Trophoblast cell (in vitro differentiated cells and primary cell): ENCODE results near the gene HDAC8.

ENCODE experiments used
- DNase-seq, 2 donors: peaks; one replicate each; pipeline ENCODE4 v3.0.0-alpha.2; 2016
- H2AFZ ChIP-seq: 2 replicates; pipeline ENCODE4 v1.6.1; 2013; ENCODE audit warnings: low read length, moderate library complexity, mild to moderate bottlenecking; ENCODE audit not compliant: insufficient read depth, poor library complexity
- H2AK5ac ChIP-seq: 2 replicates; pipeline ENCODE4 v1.6.1; 2013; ENCODE audit warnings: mild to moderate bottlenecking, low read length
- H2BK120ac ChIP-seq: 2 replicates; pipeline ENCODE4 v1.6.1; 2013; ENCODE audit warnings: low read length, mild to moderate bottlenecking, moderate library complexity; ENCODE audit not compliant: insufficient read depth, poor library complexity
- H2BK12ac ChIP-seq: 2 replicates; pipeline ENCODE4 v1.6.1; 2013; ENCODE audit warnings: mild to moderate bottlenecking, low read length, moderate library complexity
- H2BK5ac ChIP-seq: 2 replicates; pipeline ENCODE4 v1.6.1; 2013; ENCODE audit warnings: low read length, low read depth, moderate library complexity, mild to moderate bottlenecking; ENCODE audit not compliant: poor library complexity
- H3K14ac ChIP-seq: 2 replicates; pipeline ENCODE4 v1.6.1; 2013; ENCODE audit warnings: mild to moderate bottlenecking, low read length
- H3K18ac ChIP-seq: 2 replicates; pipeline ENCODE4 v1.6.1; 2013; ENCODE audit warnings: mild to moderate bottlenecking, low read length
- H3K23ac ChIP-seq: 2 replicates; pipeline ENCODE4 v1.6.1; 2013; ENCODE audit warnings: low read length
- H3K27ac ChIP-seq: 2 replicates; pipeline ENCODE4 v1.5.1; 2013; ENCODE audit warnings: low read depth, mild to moderate bottlenecking, inconsistent platforms, low read length, moderate library complexity
- H3K27me3 ChIP-seq: 2 replicates; pipeline ENCODE4 v1.6.1; 2013; ENCODE audit warnings: inconsistent platforms, mild to moderate bottlenecking, low read length, moderate library complexity; ENCODE audit not compliant: insufficient read depth
- H3K36me3 ChIP-seq, 2 experiments: 1 replicate in 1 of 2; 2 replicates in 1 of 2; pipeline ENCODE4 v1.6.1; 2013; ENCODE audit warnings: low read length in 2 of 2, mild to moderate bottlenecking in 2 of 2, moderate library complexity in 1 of 2; ENCODE audit not compliant: insufficient read depth in 2 of 2, control insufficient read depth in 1 of 2
- H3K4ac ChIP-seq: 2 replicates; pipeline ENCODE4 v1.6.1; 2013; ENCODE audit warnings: low read depth, mild to moderate bottlenecking, low read length, moderate library complexity
- H3K4me1 ChIP-seq, 2 experiments: 1 replicate in 1 of 2; 2 replicates in 1 of 2; pipeline ENCODE4 v1.6.1; 2013; ENCODE audit warnings: low read length in 2 of 2, mild to moderate bottlenecking in 2 of 2, moderate library complexity in 1 of 2; ENCODE audit not compliant: insufficient read depth in 2 of 2, control insufficient read depth in 1 of 2
- H3K4me2 ChIP-seq: 2 replicates; pipeline ENCODE4 v1.6.1; 2013; ENCODE audit warnings: inconsistent platforms, mild to moderate bottlenecking, low read length, moderate library complexity
- H3K4me3 ChIP-seq: 2 replicates; pipeline ENCODE4 v1.5.1; 2013; ENCODE audit warnings: mild to moderate bottlenecking, low read depth, low read length, inconsistent platforms
- H3K79me1 ChIP-seq: one replicate; pipeline ENCODE4 v1.6.1; 2013; ENCODE audit warnings: low read length
- H3K79me2 ChIP-seq: 2 replicates; pipeline ENCODE4 v1.6.1; 2013; ENCODE audit warnings: low read length, mild to moderate bottlenecking; ENCODE audit not compliant: control insufficient read depth, insufficient read depth, poor library complexity
- H3K9ac ChIP-seq: 2 replicates; pipeline ENCODE4 v1.6.1; 2013; ENCODE audit warnings: mild to moderate bottlenecking, low read length
- H3K9me3 ChIP-seq: 2 replicates; pipeline ENCODE4 v1.6.1; 2013; ENCODE audit warnings: low read depth, mild to moderate bottlenecking, control low read depth, inconsistent platforms, low read length; ENCODE audit not compliant: insufficient read depth
- H4K12ac ChIP-seq: 2 replicates; pipeline ENCODE4 v1.6.1; 2013; ENCODE audit warnings: low read depth, mild to moderate bottlenecking, low read length, moderate library complexity
- H4K8ac ChIP-seq: 2 replicates; pipeline ENCODE4 v1.6.1; 2013; ENCODE audit warnings: low read depth, mild to moderate bottlenecking, low read length, moderate library complexity
- H4K91ac ChIP-seq: one replicate; pipeline ENCODE4 v1.6.1; 2013; ENCODE audit warnings: low read depth, mild to moderate bottlenecking, low read length, moderate library complexity
- WGBS: extraction: QIAGEN DNeasy Blood & Tissue Kit; methylation state at CpG from one replicate; pipeline ENCODE4 v1.1.7; 2013; ENCODE audit warnings: missing lambda C conversion rate; ENCODE audit not compliant: insufficient read length, insufficient coverage; ENCODE audit errors: extremely low coverage; 5-methylcytosine and 5-hydroxymethylcytosine counted together

The HDAC8 gene

DNA sequence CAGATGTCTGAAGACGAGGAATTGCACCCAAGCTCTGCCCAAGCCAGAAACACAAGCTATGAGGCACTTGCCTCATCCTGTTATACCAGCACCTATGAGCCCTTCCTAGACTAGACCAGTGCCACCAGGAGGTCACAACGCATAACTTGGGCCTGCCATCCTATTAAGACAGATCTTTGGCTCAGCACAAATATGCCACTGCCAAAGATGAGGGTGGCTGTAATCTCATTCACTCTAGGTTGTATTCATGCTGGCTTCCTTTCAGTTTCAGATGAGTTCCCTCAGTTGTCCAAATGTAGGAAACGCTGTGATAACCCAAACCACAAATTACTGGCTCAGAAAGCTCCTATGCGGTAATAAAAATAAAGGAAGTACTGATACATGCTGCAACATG is 190.4 kb downstream of the HDAC8 start:
- Histone ChIP-seq H3K9ac (no peak overlapping the region), H3K79me1 (no peaks in the 10 kb centered on the region)
- no CpG with 5 or more reads among the region's 4 CpGs for WGBS

DNA sequence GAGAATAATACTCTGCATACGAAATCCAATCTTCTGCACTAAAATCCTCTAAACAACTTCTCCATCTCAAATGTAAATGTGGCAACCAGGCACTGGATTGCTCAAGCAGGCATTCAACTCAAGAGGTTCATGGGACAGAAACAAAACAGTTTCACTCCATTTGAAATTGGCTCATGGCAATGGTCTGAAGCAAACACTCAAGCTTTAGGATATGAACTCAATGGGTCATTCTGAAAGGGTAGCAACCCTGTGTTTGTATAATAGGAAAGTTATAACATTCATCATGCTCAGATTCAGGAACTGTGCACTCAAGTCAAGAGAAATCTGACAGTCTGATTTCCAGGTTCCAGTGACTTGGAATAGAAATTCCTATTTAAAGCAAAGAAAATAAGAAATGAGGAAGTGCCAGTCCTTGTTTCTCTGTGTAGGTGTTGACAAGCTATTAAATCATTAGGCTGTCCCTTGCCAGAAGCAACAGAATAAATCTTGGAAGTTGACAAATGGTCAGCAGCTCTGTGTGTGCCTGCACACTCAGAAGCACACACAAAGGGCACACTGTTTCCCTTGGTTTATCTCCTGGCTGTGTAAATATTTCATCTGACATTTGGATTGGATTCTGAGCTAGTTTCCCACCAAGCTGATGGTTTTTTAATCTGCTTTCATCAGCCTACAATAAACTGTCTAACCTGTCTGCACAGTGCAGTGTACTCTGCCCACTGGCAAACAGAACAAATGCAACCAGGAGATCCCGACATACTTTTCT is 191.0 kb downstream of the HDAC8 start:
- no peak overlapping the region for H4K12ac ChIP-seq
- H2BK120ac ChIP-seq: no peak overlapping the region
- H3K79me2 ChIP-seq: no peaks in the 10 kb centered on the region
- H3K18ac ChIP-seq: no peak overlapping the region
- H3K36me3 ChIP-seq: no peaks in the 10 kb centered on the region
- H2BK5ac ChIP-seq: no peak overlapping the region
- WGBS: no CpG with 5 or more reads among the region's 2 CpGs
- no peak for DNase-seq
- no peaks in the 10 kb centered on the region for H3K9me3 ChIP-seq
- H3K23ac ChIP-seq: no peak overlapping the region
- H3K4me2 ChIP-seq: no peak overlapping the region
- no peaks in the 10 kb centered on the region for H3K4me1 ChIP-seq
- no peak overlapping the region for H3K4me3 ChIP-seq
- no peak overlapping the region for H3K9ac ChIP-seq
- no peaks in the 10 kb centered on the region for H3K27me3 ChIP-seq
- no peaks in the 10 kb centered on the region for H3K79me1 ChIP-seq
- no peak overlapping the region for H2BK12ac ChIP-seq
- no peak overlapping the region for H2AFZ ChIP-seq
- no peak overlapping the region for H3K14ac ChIP-seq
- H4K91ac ChIP-seq: no peak overlapping the region
- no peak overlapping the region for H4K8ac ChIP-seq
- H3K27ac ChIP-seq: no peak overlapping the region
- H3K4ac ChIP-seq: no peak overlapping the region
- H2AK5ac ChIP-seq: no peak overlapping the region

More for the DNA sequence above, 190.4 kb downstream of the HDAC8 start:
- Histone ChIP-seq H3K36me3 (no peaks in the 10 kb centered on the region), H3K27me3 (no peaks in the 10 kb centered on the region), H2AFZ (no peak overlapping the region), H3K4me2 (no peak overlapping the region), H4K12ac (no peak overlapping the region), H3K4me3 (no peak overlapping the region), H3K18ac (no peak overlapping the region), H3K4ac (no peak overlapping the region), H2BK120ac (no peak overlapping the region), H3K27ac (no peak overlapping the region), H2BK12ac (no peak overlapping the region), H3K4me1 (no peaks in the 10 kb centered on the region), H3K23ac (no peak overlapping the region), H4K8ac (no peak overlapping the region), H3K14ac (no peak overlapping the region), H4K91ac (no peak overlapping the region), H2AK5ac (no peak overlapping the region), H3K79me2 (no peaks in the 10 kb centered on the region), H2BK5ac (no peak overlapping the region), H3K9me3 (no peaks in the 10 kb centered on the region)
- no peak for DNase-seq

DNA sequence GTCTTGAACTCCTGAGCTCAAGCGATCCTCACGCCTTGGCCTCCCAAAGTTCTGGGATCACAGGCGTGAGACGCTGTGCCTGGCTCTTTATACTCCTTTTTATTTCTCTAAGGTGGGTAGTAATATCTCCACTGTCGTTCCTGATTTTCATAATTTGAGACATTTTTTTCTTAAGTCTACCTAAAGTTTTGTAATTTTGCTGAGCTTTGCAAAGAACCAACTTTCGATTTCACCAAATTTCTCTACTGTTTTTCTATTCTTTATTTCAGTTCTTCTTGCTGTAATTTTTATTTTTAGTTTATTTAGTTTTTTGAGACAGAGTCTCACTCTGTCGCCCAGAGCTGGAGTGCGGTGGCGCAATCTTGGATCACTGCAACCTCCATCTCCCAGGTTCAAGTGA is 196.5 kb downstream of the HDAC8 start:
- Histone ChIP-seq H3K27me3 (no peaks in the 10 kb centered on the region), H2AFZ (no peak overlapping the region), H3K4me1 (no peaks in the 10 kb centered on the region), H2AK5ac (no peak overlapping the region), H3K27ac (no peak overlapping the region), H3K4ac (no peak overlapping the region), H3K79me1 (no peaks in the 10 kb centered on the region), H3K4me3 (no peak overlapping the region), H2BK120ac (no peak overlapping the region), H4K8ac (no peak overlapping the region), H2BK5ac (no peak overlapping the region), H3K9me3 (no peaks in the 10 kb centered on the region), H3K18ac (no peak overlapping the region), H3K23ac (no peak overlapping the region), H3K14ac (no peak overlapping the region), H3K79me2 (no peaks in the 10 kb centered on the region), H2BK12ac (no peak overlapping the region), H3K36me3 (no peaks in the 10 kb centered on the region), H4K12ac (no peak overlapping the region), H3K9ac (no peak overlapping the region), H3K4me2 (no peak overlapping the region), H4K91ac (no peak overlapping the region)
- DNase-seq: no peak
- no CpG with 5 or more reads among the region's 9 CpGs for WGBS

DNA sequence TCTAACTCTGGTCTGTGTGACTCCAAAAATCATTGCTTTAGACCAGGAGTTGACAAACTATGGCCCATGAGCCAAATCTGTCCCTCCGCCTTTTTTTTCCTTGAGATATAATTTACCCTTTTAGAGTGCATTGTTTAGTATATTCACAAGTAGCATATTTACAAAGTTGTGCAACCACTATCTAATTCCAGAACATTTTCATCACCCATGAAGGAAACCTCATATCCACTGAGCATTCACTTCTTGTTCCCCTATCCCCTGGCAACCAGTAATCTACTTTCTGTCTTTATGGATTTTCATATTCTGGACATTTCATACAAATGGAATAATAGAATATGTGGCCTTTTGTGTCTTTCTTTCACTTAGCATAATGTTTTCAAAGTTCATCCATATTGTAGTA is 199.5 kb downstream of the HDAC8 start:
- no peak overlapping the region for H3K9ac ChIP-seq
- no peak overlapping the region for H3K4me2 ChIP-seq
- H2BK120ac ChIP-seq: no peak overlapping the region
- no peaks in the 10 kb centered on the region for H3K27me3 ChIP-seq
- H3K4me3 ChIP-seq: no peak overlapping the region
- no peak overlapping the region for H2AK5ac ChIP-seq
- no peak overlapping the region for H3K27ac ChIP-seq
- no peaks in the 10 kb centered on the region for H3K79me2 ChIP-seq
- H4K12ac ChIP-seq: no peak overlapping the region
- H3K4me1 ChIP-seq: no peaks in the 10 kb centered on the region
- H3K36me3 ChIP-seq: no peaks in the 10 kb centered on the region
- no peak overlapping the region for H2BK5ac ChIP-seq
- no peak overlapping the region for H4K91ac ChIP-seq
- no peak for DNase-seq
- no peaks in the 10 kb centered on the region for H3K9me3 ChIP-seq
- no peaks in the 10 kb centered on the region for H3K79me1 ChIP-seq
- no peak overlapping the region for H3K23ac ChIP-seq
- H2AFZ ChIP-seq: no peak overlapping the region
- WGBS: no CpG with 5 or more reads among the region's 1 CpG
- no peak overlapping the region for H3K4ac ChIP-seq
- no peak overlapping the region for H2BK12ac ChIP-seq
- no peak overlapping the region for H3K14ac ChIP-seq
- no peak overlapping the region for H4K8ac ChIP-seq
- H3K18ac ChIP-seq: no peak overlapping the region
